CD14-positive monocyte (primary cell): ENCODE measurements around the gene IL1RL1. TPM values are rescaled to one million over a fixed set of nuclear protein-coding genes. Genes with fewer than 3 reads are reported as not detected.

Source experiments
- DNase-seq, 3 donors: peaks; one replicate each; pipeline ENCODE4 v3.0.0-alpha.2; 2011 to 2022
- H2AFZ ChIP-seq: 2 replicates; pipeline ENCODE4 v1.6.0; 2012; ENCODE audit warnings: mild to moderate bottlenecking, low read depth, low read length, inconsistent platforms; ENCODE audit not compliant: insufficient read depth, poor library complexity, severe bottlenecking
- H3K27ac ChIP-seq, 2 donors: 1 replicate in 1 of 2; 2 replicates in 1 of 2; pipeline ENCODE4 v1.5.1; 2012 to 2013; ENCODE audit warnings: low read length in 2 of 2, control low read depth in 1 of 2, inconsistent platforms in 1 of 2, low read depth in 1 of 2, mild to moderate bottlenecking in 1 of 2
- H3K27me3 ChIP-seq, 2 donors: one replicate each; pipeline versions ENCODE4 v1.6.0 to v1.6.1; 2011 to 2013; ENCODE audit warnings: low read length in 2 of 2; ENCODE audit not compliant: control insufficient read depth in 2 of 2, insufficient read depth in 2 of 2
- H3K36me3 ChIP-seq, 2 donors: replicated peaks in 1 of 2; 1 replicate in 1 of 2; 2 replicates in 1 of 2; pipeline versions ENCODE4 v1.5.1 to v1.6.1; 2012 to 2013; ENCODE audit warnings: low read length in 2 of 2, control low read depth in 1 of 2, inconsistent platforms in 1 of 2, mild to moderate bottlenecking in 1 of 2; ENCODE audit not compliant: insufficient read depth in 2 of 2, control insufficient read depth in 1 of 2
- H3K4me1 ChIP-seq, 2 donors: 1 replicate in 1 of 2; 2 replicates in 1 of 2; pipeline versions ENCODE4 v1.5.1 to v1.6.1; 2012 to 2013; ENCODE audit warnings: low read length in 2 of 2, control low read depth in 1 of 2, inconsistent platforms in 1 of 2, mild to moderate bottlenecking in 1 of 2, moderate library complexity in 1 of 2; ENCODE audit not compliant: insufficient read depth in 2 of 2, control insufficient read depth in 1 of 2
- H3K4me2 ChIP-seq: replicated peaks from 2 replicates; pipeline ENCODE3; 2012; ENCODE audit warnings: low read length, moderate library complexity, mild to moderate bottlenecking; ENCODE audit not compliant: poor library complexity, severe bottlenecking; ENCODE audit errors: extremely low read depth
- H3K4me3 ChIP-seq, 3 experiments: fragments of 200-600 bp in 1 of 3; sonication (generic) in 1 of 3; replicated peaks in 1 of 3; 1 replicate in 2 of 3; 2 replicates in 1 of 3; pipeline ENCODE4 v1.5.1; 2011 to 2013; ENCODE audit warnings: low read length in 3 of 3, mild to moderate bottlenecking in 3 of 3, control low read depth in 2 of 3, low read depth in 2 of 3, inconsistent platforms in 1 of 3, moderate library complexity in 1 of 3
- H3K79me2 ChIP-seq: 2 replicates; pipeline ENCODE4 v1.6.0; 2012; ENCODE audit warnings: mild to moderate bottlenecking, control low read depth, inconsistent platforms, low read length, moderate library complexity; ENCODE audit not compliant: insufficient read depth
- H3K9ac ChIP-seq: 2 replicates; pipeline ENCODE4 v1.6.0; 2017; ENCODE audit warnings: low read length, mild to moderate bottlenecking; ENCODE audit not compliant: insufficient read depth, poor library complexity, severe bottlenecking
- H3K9me3 ChIP-seq, 2 donors: replicated peaks in 1 of 2; 1 replicate in 1 of 2; 2 replicates in 1 of 2; pipeline versions ENCODE4 v1.5.1 to v1.6.1; 2012 to 2013; ENCODE audit warnings: low read length in 2 of 2, control low read depth in 1 of 2; ENCODE audit not compliant: control insufficient read depth in 1 of 2, insufficient read depth in 1 of 2
- H4K20me1 ChIP-seq: 2 replicates; pipeline ENCODE4 v1.6.0; 2012; ENCODE audit warnings: mild to moderate bottlenecking, low read length, control low read depth, moderate library complexity; ENCODE audit not compliant: insufficient read depth
- H3K27ac Mint-ChIP-seq, 7 donors: one replicate each; pipeline ENCODE4 v1.8.0; 2020; ENCODE audit warnings: mild to moderate bottlenecking in 7 of 7, mixed read lengths in 7 of 7, moderate library complexity in 6 of 7, inconsistent platforms in 2 of 7
- H3K27me3 Mint-ChIP-seq, 3 donors: one replicate each; pipeline ENCODE4 v1.8.0; 2021 to 2022; ENCODE audit warnings: low read depth in 3 of 3, mild to moderate bottlenecking in 3 of 3, mixed read lengths in 3 of 3, moderate library complexity in 3 of 3, inconsistent platforms in 1 of 3
- H3K36me3 Mint-ChIP-seq, 2 donors: one replicate each; pipeline ENCODE4 v1.8.0; 2020; ENCODE audit warnings: mixed read lengths in 2 of 2, inconsistent platforms in 1 of 2, mild to moderate bottlenecking in 1 of 2
- H3K4me1 Mint-ChIP-seq: one replicate; pipeline ENCODE4 v1.8.0; 2020; ENCODE audit warnings: mild to moderate bottlenecking, mixed read lengths
- H3K4me3 Mint-ChIP-seq, 2 donors: one replicate each; pipeline ENCODE4 v1.8.0; 2020; ENCODE audit warnings: mild to moderate bottlenecking in 2 of 2, mixed read lengths in 2 of 2, moderate library complexity in 1 of 2
- H3K9me3 Mint-ChIP-seq, 7 donors: one replicate each; pipeline ENCODE4 v1.8.0; 2020 to 2022; ENCODE audit warnings: mixed read lengths in 7 of 7, mild to moderate bottlenecking in 6 of 7, moderate library complexity in 6 of 7, inconsistent platforms in 2 of 7
- WGBS: methylation state at CpG from one replicate; pipeline ENCODE4 v1.1.5; 2013; ENCODE audit warnings: missing lambda C conversion rate; ENCODE audit not compliant: insufficient coverage; 5-methylcytosine and 5-hydroxymethylcytosine counted together
- intact Hi-C, 2 donors: fragments of 100-400 bp; cut with micrococcal nuclease; formaldehyde crosslinking; loops; one replicate each; pipeline versions ENCODE4 v1.15.0 to v1.15.1; 2023
- polyA plus RNA-seq, 3 donors: library from polyadenylated mRNA; depleted of rRNA in 1 of 3; unstranded in 2 of 3; stranded (reverse) in 1 of 3; fragments of 300-500 nt in 2 of 3; fragments of >200 nt in 1 of 3; fragmentation: Illumina TruSeq in 2 of 3; gene quantifications; 1 replicate in 2 of 3; 2 replicates in 1 of 3; pipeline ENCODE4 v1.2.3, GENCODE V29; 2012 to 2021
- TF ChIP-seq, protein P1 (sequence below): fragments of 200-600 bp; IDR thresholded peaks from one replicate; pipeline ENCODE4 v1.8.0; 2022; ENCODE audit warnings: antibody characterized with exemption, mild to moderate bottlenecking

The IL1RL1 gene
- polyA plus RNA-seq, 3 donors = not detected

DNA sequence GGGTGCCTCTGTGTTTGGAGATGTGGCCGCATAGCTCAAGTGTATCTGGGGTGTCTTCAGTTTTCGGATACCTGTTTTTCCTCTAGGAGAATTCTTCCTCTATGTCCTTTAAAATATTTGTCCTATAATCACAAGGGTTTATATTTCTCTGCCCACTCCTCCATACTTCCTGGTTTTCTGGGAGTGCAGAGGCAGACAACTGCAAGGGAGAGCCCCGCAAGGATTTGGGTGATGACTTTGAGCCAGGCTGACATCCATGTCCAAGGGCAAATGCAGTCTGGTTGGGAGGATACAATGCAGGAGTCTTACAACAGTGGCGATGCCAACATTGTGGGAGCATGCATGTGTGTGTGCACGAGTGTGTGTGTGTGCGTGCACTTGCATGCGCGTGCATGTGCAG, 2.1 kb downstream of the IL1RL1 start:
- H4K20me1 ChIP-seq = no peaks in the 10 kb centered on the region
- H3K4me3 ChIP-seq = no peak overlapping the region
- H3K79me2 ChIP-seq = no peaks in the 10 kb centered on the region
- H3K9me3 Mint-ChIP-seq = peaks cover 0 to 2% (median 0%) of the 10 kb centered on the region in 7 donors
- no peaks in the 10 kb centered on the region for H3K9me3 ChIP-seq
- H3K27ac ChIP-seq = no peak overlapping the region
- no peak overlapping the region for H3K9ac ChIP-seq
- peaks cover 31 to 45% (median 40%) of the 10 kb centered on the region in 3 donors for H3K27me3 Mint-ChIP-seq
- H3K4me2 ChIP-seq = no peak overlapping the region
- H3K36me3 Mint-ChIP-seq = no peaks in the 10 kb centered on the region
- H3K27me3 ChIP-seq = peaks cover 25 to 28% of the 10 kb centered on the region in 2 donors
- peak overlapping the region in 1 of 2 donors; percentile 60 for H3K4me3 Mint-ChIP-seq
- TF ChIP-seq, protein P1, sequence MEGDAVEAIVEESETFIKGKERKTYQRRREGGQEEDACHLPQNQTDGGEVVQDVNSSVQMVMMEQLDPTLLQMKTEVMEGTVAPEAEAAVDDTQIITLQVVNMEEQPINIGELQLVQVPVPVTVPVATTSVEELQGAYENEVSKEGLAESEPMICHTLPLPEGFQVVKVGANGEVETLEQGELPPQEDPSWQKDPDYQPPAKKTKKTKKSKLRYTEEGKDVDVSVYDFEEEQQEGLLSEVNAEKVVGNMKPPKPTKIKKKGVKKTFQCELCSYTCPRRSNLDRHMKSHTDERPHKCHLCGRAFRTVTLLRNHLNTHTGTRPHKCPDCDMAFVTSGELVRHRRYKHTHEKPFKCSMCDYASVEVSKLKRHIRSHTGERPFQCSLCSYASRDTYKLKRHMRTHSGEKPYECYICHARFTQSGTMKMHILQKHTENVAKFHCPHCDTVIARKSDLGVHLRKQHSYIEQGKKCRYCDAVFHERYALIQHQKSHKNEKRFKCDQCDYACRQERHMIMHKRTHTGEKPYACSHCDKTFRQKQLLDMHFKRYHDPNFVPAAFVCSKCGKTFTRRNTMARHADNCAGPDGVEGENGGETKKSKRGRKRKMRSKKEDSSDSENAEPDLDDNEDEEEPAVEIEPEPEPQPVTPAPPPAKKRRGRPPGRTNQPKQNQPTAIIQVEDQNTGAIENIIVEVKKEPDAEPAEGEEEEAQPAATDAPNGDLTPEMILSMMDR = no peak
- no peak overlapping the region for H2AFZ ChIP-seq
- no peak for DNase-seq
- H3K27ac Mint-ChIP-seq = peak overlapping the region in 1 of 7 donors; percentile 8
- peaks cover 13% of the 10 kb centered on the region for H3K4me1 Mint-ChIP-seq
- H3K36me3 ChIP-seq = no peaks in the 10 kb centered on the region
- peaks cover 6 to 7% of the 10 kb centered on the region in 2 donors for H3K4me1 ChIP-seq
- intact Hi-C loops = loop anchor here in 1 of 2 donors (10.0 kb wide), 1 partner anchor 59 kb away; no protein-coding TSS in a partner anchor
- WGBS = 88% methylated on average over 4 of the region's 8 CpGs

DNA sequence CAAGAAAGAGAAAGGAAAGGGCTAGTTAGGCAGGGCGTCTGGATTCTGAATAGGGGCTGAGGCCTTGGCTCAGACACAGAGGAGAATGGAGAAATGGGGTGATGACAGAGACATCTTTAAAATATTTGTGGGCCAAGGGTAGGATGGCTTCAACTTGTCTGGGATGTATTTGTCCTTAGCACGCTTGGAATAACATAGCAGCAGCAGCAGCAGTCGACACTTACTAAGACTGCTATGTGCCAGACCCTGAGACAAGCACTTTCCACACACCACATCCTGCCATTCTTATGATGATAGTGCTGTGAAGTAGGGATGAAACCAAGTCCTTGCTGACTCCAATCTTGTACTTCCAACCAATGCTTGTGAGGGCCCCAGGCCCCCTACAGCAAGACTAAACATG, 2.6 kb downstream of the IL1RL1 start:
- H3K36me3 ChIP-seq = no peaks in the 10 kb centered on the region
- Mint-ChIP-seq H3K4me1 (peaks cover 13% of the 10 kb centered on the region), H3K9me3 (peaks cover 0 to 2% (median 0%) of the 10 kb centered on the region in 7 donors), H3K27ac (peak overlapping the region in 1 of 7 donors; percentile 8), H3K27me3 (peaks cover 31 to 40% (median 37%) of the 10 kb centered on the region in 3 donors), H3K36me3 (no peaks in the 10 kb centered on the region), H3K4me3 (peak overlapping the region in 1 of 2 donors; percentile 60)
- H3K4me1 ChIP-seq = peaks cover 6 to 7% of the 10 kb centered on the region in 2 donors
- no peak for DNase-seq
- H2AFZ ChIP-seq = no peak overlapping the region
- no peaks in the 10 kb centered on the region for H4K20me1 ChIP-seq
- no peaks in the 10 kb centered on the region for H3K9me3 ChIP-seq
- intact Hi-C loops = loop anchor here in 1 of 2 donors (10.0 kb wide), 1 partner anchor 59 kb away; no protein-coding TSS in a partner anchor
- TF ChIP-seq, protein P1 = no peak
- H3K4me3 ChIP-seq = no peak overlapping the region
- WGBS = 83% methylated on average over 1 of the region's 3 CpGs
- H3K9ac ChIP-seq = no peak overlapping the region
- no peaks in the 10 kb centered on the region for H3K79me2 ChIP-seq
- H3K27me3 ChIP-seq = peaks cover 25% of the 10 kb centered on the region in 2 donors
- H3K27ac ChIP-seq = no peak overlapping the region
- no peak overlapping the region for H3K4me2 ChIP-seq
